Colonic mucosa (tissue), 4 donors: Measurements from ENCODE around the gene OS9. TPM values are rescaled to one million over a fixed set of nuclear protein-coding genes. Genes with fewer than 3 reads are reported as not detected.
A peak's percentile ranks its signal among the peaks of the same experiment; 100 is the strongest.
"Not testable (repeated sequence)": the region's sequence is repeated elsewhere in the genome, so short reads cannot be mapped to it uniquely, and the experiment has no call there.

Experiments used
- DNase-seq: peaks from one replicate; pipeline ENCODE4 v3.0.0-alpha.2; 2020
- H3K27ac ChIP-seq: fragments of 200-600 bp; one replicate; pipeline ENCODE4 v1.8.0; 2021
- H3K27me3 ChIP-seq: fragments of 200-600 bp; one replicate; pipeline ENCODE4 v1.8.0; 2021
- H3K36me3 ChIP-seq: fragments of 200-600 bp; one replicate; pipeline ENCODE4 v1.8.0; 2021
- H3K4me1 ChIP-seq: fragments of 200-600 bp; one replicate; pipeline ENCODE4 v1.8.0; 2021; ENCODE audit warnings: mild to moderate bottlenecking
- H3K4me3 ChIP-seq: fragments of 200-600 bp; one replicate; pipeline ENCODE4 v1.8.0; 2021
- H3K9ac ChIP-seq, 2 donors: one replicate each; pipeline ENCODE4 v1.7.0; 2013; ENCODE audit warnings: control low read depth in 2 of 2, low read depth in 2 of 2, low read length in 2 of 2
- H3K9me3 ChIP-seq: fragments of 200-600 bp; one replicate; pipeline ENCODE4 v1.8.0; 2021
- intact Hi-C: fragments of 100-400 bp; cut with DNase I; formaldehyde crosslinking; loops from one replicate; pipeline ENCODE4 v1.14.1; 2022
- total RNA-seq, 2 donors: library from RNA; stranded (reverse); fragmentation: NEBNext Ultra II Directional in 1 of 2; extraction: Animal tissue kit (Norgen Biotek cat#: 25700) in 1 of 2; gene quantifications; one replicate each; pipeline ENCODE4 v1.2.1, GENCODE V29; 2021
- TF ChIP-seq, protein P1 (sequence below): fragments of 200-600 bp; IDR thresholded peaks from one replicate; pipeline ENCODE4 v1.8.0; 2022; ENCODE audit warnings: antibody characterized with exemption, mild to moderate bottlenecking
- donor health status: healthy.
- donor health status: DM: no; HTN: no; CAD: no.
- donor health status: DM: no; HTN: no; CAD: no.

OS9 gene, protein sequence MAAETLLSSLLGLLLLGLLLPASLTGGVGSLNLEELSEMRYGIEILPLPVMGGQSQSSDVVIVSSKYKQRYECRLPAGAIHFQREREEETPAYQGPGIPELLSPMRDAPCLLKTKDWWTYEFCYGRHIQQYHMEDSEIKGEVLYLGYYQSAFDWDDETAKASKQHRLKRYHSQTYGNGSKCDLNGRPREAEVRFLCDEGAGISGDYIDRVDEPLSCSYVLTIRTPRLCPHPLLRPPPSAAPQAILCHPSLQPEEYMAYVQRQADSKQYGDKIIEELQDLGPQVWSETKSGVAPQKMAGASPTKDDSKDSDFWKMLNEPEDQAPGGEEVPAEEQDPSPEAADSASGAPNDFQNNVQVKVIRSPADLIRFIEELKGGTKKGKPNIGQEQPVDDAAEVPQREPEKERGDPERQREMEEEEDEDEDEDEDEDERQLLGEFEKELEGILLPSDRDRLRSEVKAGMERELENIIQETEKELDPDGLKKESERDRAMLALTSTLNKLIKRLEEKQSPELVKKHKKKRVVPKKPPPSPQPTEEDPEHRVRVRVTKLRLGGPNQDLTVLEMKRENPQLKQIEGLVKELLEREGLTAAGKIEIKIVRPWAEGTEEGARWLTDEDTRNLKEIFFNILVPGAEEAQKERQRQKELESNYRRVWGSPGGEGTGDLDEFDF
- total RNA-seq: 100 to 1,000 TPM; 219 to 284 TPM

DNA sequence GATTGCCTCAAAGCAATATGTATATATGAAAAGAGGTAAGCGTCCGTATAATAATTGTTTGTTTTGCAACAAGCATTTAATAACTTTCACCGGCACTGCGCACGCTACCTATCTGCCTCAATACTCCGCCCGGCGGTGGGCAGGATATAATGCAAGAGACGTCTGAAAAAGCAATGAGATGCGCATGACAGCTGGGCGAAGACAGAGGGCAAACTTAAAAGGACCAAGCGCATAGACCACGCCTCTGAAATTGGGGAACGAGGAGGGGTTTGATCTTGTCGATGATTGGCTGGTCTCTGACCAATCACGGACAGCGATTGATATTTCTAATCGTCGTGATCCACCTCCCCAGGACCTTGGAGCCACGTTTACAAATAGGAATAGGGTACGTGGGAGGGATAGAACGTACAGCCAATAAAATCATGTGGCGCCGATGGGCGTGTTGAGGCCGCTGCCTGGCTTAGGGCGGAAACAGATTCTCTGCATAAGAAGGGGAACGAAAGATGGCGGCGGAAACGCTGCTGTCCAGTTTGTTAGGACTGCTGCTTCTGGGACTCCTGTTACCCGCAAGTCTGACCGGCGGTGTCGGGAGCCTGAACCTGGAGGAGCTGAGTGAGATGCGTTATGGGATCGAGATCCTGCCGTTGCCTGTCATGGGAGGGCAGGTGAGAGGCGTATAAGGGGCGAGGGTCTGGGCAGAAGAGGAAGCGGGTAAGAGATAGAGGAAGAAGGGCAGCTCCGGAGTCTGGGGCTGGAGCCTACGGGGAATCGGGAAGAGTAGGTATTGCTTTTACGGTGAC, at the start of gene OS9:
OS9 (plus strand) TSS at position 474 of the 800 bp plus-strand sequence; CDS start at position 504, 30 bp downstream.
- Histone ChIP-seq H3K27ac (peak within 1 kb of the TSS; percentile 69), H3K27me3 (peaks cover under 1% of the 10 kb centered on the region), H3K4me1 (peaks cover 6% of the 10 kb centered on the region), H3K9ac (peak within 1 kb of the TSS; percentile 61 to 92), H3K9me3 (no peaks in the 10 kb centered on the region), H3K4me3 (peak within 1 kb of the TSS; percentile 79), H3K36me3 (peaks cover 9% of the 10 kb centered on the region)
- TF ChIP-seq, protein P1, sequence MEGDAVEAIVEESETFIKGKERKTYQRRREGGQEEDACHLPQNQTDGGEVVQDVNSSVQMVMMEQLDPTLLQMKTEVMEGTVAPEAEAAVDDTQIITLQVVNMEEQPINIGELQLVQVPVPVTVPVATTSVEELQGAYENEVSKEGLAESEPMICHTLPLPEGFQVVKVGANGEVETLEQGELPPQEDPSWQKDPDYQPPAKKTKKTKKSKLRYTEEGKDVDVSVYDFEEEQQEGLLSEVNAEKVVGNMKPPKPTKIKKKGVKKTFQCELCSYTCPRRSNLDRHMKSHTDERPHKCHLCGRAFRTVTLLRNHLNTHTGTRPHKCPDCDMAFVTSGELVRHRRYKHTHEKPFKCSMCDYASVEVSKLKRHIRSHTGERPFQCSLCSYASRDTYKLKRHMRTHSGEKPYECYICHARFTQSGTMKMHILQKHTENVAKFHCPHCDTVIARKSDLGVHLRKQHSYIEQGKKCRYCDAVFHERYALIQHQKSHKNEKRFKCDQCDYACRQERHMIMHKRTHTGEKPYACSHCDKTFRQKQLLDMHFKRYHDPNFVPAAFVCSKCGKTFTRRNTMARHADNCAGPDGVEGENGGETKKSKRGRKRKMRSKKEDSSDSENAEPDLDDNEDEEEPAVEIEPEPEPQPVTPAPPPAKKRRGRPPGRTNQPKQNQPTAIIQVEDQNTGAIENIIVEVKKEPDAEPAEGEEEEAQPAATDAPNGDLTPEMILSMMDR: peak; percentile 78
- peak; percentile 98 for DNase-seq
- intact Hi-C loops: loop anchor here (5.0 kb wide), 1 partner anchor 112 kb away; no protein-coding TSS in a partner anchor

DNA sequence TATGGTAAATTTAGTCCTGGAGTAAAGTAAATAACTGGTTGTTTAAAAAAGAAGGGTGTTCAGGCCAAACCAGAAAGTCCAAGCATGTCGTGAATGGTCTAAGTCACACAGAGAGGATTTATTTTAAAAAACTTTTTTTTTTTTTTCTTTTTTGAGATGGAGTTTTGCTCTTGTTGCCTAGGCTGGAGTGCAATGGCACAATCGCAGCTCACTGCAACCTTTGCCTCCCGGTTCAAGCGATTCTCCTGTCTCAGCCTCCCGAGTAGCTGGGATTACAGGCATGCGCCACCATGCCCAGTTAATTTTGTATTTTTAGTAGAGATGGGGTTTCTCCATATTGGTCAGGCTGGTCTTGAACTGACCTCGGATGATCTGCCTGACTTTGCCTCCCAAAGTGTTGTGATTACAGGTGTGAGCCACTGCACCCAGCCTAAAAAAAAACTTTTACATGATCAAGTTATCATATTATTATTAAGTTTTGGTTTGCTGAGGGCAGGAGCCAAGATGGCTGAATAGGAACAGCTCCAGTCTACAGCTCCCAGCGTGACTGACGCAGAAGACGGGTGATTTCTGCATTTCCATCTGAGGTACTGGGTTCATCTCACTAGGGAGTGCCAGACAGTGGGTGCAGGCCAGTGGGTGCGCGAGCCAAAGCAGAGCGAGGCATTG, 47.8 kb upstream of the OS9 start:
- DNase-seq, H3K4me1 ChIP-seq, H3K36me3 ChIP-seq, intact Hi-C loops, H3K4me3 ChIP-seq, H3K9ac ChIP-seq, H3K27ac ChIP-seq, H3K9me3 ChIP-seq, H3K27me3 ChIP-seq: not testable (repeated sequence)

DNA sequence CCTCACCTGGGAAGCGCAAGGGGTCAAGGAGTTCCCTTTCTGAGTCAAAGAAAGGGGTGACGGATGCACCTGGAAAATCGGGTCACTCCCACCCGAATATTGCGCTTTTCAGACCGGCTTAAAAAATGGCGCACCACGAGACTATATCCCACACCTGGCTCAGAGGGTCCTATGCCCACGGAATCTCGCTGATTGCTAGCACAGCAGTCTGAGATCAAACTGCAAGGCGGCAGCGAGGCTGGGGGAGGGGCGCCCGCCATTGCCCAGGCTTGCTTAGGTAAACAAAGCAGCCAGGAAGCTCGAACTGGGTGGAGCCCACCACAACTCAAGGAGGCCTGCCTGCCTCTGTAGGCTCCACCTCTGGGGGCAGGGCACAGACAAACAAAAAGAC, 47.3 kb upstream of the OS9 start:
- not testable (repeated sequence) for DNase-seq

DNA sequence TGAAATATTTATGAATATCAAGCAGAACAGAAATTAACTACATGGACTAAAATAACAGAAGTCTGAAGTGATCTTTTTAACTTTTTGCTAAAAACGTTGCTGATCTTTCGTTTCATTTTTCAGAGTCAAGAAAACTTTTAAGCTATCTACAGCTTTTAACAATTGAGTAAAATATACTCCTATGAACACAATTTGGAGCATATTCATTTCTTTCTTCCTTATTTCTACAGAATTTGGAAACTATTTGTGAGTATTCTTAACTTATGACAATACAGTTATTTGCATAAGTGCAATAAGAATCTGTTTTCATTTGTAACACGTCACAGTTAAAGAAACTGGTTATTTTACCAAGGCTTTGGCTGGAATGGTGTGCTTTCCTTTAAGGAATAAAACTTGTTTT, 39.9 kb upstream of the OS9 start:
- Histone ChIP-seq H3K9ac (no peak overlapping the region), H3K4me3 (no peak overlapping the region)
- no peak for DNase-seq

More for the DNA sequence above, 47.3 kb upstream of the OS9 start:
- H3K27ac ChIP-seq, H3K4me3 ChIP-seq, H3K27me3 ChIP-seq, intact Hi-C loops, H3K36me3 ChIP-seq, H3K9me3 ChIP-seq, H3K4me1 ChIP-seq, H3K9ac ChIP-seq: not testable (repeated sequence)

DNA sequence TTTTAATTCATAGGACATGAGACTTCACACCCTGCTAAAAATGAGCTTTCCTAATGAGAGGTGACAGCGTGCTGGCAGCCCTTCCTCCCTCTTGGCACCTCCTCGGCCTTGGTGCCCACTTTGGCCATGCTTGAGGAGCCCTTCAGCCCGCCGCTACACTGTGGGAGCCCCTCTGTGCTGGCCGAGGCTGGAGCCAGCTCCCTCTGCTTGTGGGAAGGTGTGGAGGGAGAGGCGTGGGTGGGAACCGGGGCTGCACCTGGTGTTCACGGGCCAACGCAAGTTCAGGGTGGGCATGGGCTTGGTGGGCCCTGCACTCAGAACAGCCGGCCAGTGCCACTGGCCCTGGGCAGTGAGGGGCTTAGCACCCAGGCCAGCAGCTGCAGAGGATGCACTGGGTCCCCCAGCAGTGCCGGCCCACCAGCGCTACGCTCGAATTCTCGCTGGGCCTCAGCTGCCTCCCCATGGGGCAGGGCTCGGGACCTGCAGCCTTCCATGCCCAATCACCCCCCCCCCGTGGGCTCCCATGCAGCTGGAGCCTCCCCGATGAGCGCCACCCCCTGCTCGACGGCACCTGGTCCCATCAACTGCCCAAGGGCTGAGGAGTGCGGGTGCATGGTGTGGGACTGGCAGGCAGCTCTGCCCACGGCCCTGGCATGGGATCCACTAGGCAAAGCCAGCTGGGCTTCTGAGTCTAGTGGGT, 38.2 kb upstream of the OS9 start:
- DNase-seq: no peak
- H3K9me3 ChIP-seq: no peaks in the 10 kb centered on the region
- TF ChIP-seq, protein P1: no peak
- no peak overlapping the region for H3K27ac ChIP-seq
- H3K4me1 ChIP-seq: no peaks in the 10 kb centered on the region
- no peaks in the 10 kb centered on the region for H3K27me3 ChIP-seq
- no peaks in the 10 kb centered on the region for H3K36me3 ChIP-seq
- H3K9ac ChIP-seq: no peak overlapping the region
- intact Hi-C loops: no loop called here
- no peak overlapping the region for H3K4me3 ChIP-seq

More for the DNA sequence above, 39.9 kb upstream of the OS9 start:
- no peaks in the 10 kb centered on the region for H3K36me3 ChIP-seq
- no peaks in the 10 kb centered on the region for H3K27me3 ChIP-seq
- H3K9me3 ChIP-seq: no peaks in the 10 kb centered on the region
- no peaks in the 10 kb centered on the region for H3K4me1 ChIP-seq
- TF ChIP-seq, protein P1: no peak
- H3K27ac ChIP-seq: no peak overlapping the region
- intact Hi-C loops: no loop called here

DNA sequence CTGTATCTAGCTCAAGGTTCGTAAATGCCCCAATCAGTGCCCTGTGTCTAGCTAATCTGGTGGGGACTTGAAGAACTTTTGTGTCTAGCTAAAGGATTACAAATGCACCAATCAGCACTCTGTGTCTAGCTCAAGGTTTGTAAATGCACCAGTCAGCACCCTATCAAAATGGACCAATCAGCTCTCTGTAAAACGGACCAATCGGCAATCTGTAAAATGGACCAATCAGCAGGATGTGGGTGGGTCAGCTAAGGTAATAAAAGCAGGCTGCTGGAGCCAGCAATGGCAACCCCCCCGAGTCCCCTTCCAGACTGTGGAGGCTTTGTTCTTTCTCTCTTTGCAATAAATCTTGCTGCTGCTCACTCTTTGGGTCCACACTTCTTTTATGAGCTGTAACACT, 37.5 kb upstream of the OS9 start:
- DNase-seq, H3K4me3 ChIP-seq, H3K27ac ChIP-seq, H3K27me3 ChIP-seq, H3K9ac ChIP-seq, H3K9me3 ChIP-seq, H3K36me3 ChIP-seq, intact Hi-C loops, H3K4me1 ChIP-seq: not testable (repeated sequence)
